ENCODE data around the gene SLC15A4.
"Not testable (repeated sequence)": the region's sequence is repeated elsewhere in the genome, so short reads cannot be mapped to it uniquely, and the experiment has no call there.

The SLC15A4 gene

DNA sequence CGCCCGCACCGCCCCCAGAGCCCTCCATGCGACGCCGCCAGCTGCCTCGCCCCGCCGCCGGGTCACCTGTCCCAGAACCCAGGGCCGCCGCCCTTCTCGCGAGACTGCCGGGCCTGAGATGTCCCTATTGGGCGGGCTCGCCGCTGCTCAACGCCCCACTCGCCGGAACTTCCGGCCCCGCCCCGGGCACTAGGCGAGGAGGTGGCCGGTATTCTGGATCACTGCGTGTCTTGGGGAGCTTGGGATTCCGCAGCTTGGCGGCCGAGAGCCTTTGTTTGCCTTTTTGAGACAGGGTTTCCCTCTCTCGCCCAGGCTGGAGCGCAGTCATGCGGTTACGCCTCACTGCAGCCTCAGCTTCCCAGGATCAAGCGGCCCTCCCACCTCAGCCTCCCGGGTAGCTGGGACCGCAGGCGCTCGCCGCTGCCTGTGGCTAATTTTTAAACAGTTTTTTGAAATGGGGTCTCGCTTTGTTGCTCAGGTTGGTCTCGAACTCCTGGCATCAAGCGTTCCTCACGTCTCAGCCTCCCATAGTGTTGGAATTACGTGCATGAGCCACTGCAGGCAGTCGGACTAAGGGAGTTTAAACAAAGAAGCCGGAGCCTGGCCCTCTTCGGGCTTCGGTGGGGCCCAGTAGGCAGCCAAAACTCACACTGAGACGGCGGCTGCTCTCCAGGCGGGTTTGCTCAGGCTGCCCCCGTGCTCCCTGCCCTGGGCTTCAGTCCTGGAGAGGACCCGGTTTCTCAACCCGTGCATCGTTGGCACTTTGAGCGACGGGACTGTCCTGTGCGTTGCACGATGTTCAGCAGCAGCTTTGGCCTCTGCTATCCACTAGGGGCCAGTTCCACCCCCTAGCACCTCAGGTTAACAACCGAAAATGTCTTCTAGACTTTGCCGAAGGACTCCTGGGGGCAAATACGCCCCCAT is at the start of gene SLC15A4:
Gene SLC15A4 (minus strand): TSS at position 43 of the 924 bp plus-strand sequence. CDS start 15 bp downstream, at position 28.
- peak; percentile 80 for DNase-seq (ENCODE audit: low read depth)

DNA sequence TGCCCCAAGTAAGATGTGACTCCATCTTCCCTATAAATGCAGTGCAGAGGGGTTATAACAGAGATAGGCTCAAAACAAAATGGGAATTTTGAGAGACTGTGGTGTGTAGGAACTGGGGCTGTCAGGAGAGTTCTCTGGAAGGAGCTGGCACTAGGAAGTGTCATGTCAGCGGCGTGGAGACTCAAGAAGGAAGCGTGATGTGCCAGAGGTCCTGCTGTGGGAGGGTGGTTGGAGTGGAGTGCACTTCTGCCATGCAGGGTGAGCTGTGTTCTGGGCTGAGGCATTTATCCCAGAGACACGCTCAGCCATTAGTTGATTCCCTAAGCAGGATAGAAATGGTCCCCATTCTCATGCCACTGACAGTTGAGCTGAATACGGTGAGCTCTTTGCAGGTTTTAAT is 48.5 kb upstream of the SLC15A4 start:
- no peak for DNase-seq (ENCODE audit: low read depth)

DNA sequence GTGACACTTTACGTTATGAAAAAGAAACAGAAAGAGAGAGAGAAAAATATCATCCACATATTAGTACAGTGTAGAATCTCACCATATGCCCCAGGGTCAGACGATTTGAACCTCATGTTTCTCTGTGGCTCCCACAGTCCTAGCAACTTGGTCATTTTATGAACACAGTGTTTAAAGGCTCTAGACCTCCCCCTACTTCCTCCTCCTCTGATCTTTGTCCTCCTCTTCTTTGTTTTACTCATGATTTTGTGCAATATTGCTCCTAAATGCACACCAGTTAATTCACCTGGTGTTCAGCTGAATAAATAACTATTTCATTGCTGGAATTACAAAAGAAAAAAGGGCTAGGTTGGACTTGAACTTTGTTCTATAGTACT is 47.7 kb upstream of the SLC15A4 start:
- DNase-seq (ENCODE audit: low read depth), result no peak

DNA sequence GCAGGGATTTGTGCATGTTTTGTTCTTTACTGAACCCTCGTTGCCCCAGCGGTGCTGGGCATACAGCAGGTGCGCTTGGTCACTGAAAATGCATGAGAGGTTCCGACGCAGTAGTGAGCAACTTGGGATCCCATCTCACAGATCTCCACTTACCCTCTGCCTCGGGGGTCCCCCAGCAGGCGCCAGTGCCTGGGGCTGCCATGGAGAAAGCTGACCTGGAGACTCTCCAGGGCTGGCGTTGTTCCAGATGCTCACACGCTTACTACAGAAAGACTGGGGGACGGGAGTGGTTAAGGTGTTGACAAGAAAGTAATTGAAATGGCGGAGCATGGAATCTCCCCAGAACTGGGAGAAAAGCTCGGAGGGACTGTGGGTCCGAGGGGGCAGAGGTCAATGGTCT is 43.7 kb upstream of the SLC15A4 start:
- no peak for DNase-seq (ENCODE audit: low read depth)

DNA sequence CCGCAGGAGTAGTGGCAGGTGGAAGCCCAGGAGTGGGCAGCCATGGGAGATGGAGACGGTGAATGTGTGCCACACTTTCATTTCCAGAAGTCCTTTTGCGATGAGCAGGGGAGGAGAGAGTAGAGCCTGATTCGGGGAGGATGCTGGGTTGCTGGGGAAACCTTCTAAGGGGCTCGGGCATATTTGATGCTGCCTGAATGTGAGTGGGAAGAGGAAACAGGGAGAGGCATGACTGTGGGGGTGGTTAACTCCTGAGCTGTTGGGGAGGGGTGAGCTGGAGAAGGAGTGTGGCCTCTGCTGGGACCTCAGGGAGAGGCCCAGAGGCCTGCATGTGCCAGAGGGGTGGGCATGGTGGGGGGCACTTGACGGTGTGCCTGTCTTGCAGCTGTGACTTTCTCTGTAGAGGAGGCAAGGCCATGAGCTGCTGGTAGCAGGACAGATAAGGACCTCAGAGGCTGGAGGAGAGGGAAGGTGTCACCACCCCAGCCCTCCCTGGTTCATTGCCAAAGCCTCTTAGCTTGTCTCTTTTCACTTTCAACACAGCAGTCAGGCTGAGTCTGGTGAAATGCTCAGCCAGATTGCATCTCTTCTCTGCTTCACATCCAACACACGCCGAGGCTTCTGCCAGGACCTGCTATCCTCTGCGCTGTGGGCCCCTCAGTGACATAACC is 40.9 kb upstream of the SLC15A4 start:
- no peak for DNase-seq (ENCODE audit: low read depth)

DNA sequence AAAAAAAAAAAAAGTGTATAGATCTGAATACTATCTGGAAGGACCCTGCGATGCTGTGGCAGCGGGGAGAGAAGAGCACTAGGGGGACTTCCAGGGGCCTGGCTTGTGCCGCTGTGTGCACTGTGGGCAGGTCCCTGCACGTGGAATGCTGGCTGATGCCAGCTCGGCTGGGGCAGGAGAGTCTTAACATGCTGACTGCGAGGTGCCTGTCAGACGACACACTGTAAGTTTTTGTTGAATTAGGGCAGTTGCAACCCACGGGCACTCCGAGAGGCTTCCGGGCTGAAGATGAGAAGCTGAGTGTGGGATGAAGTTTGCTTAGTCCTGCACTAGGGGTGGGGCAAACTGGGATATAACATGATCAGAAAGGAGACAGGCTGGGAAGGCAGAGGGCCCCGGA is 40.2 kb upstream of the SLC15A4 start:
- DNase-seq (ENCODE audit: low read depth), result no peak

DNA sequence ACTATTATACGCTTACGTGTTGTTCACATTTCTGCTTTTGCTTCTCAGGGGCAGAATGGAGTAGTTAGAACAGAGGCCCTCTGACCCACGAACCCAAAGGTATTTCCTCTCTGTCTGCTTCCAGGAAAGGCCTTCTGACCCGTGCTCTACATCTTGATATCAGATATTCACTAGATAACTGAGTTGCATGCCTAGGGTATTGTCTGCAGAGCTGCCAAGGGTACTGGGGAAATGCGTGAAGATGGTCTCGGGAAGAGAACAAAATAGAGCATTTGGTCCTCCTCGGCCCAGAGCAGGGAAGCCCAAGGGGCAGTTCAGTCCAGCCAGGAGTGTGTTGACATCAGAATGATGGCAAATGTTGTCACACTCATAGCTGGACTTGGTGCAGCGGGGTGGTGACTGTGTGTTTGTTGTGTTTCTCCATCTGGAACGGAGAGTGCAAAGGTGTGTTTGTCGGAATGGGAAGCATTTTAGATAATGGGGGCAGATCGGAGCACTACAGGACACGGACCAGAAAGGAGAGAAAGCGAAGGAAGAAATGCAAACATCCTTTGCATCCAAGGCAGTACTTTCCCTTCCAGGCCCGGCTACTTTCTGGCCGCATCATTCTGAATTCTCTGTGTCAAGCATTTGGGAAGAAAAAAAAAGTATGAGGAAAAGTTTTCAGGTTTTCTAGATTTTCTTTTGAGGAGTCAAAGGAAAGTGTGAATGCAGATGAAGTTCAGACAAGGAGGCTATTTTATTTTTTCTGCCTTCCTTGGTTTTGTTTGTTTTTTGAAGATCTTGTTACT is 37.7 kb upstream of the SLC15A4 start:
- DNase-seq (ENCODE audit: low read depth), result no peak

DNA sequence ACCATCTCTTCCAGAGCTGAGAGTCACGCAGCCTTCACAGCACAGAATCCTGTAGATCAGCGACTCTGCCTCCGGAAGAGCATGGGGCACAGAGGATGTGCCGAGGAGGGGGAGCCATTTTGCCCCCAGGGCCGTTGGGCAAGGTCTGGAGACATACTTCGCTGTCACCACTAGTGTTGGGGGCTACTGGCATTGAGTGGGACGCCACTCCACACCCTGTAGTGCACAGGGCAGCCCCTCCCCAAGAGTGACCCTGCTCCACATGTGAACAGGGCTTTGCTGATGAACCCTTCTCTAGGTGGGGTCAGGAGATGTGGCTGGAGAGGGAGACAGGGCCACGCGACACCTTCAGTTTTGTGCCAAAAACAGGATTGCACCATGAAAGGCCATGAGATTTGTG is 35.6 kb upstream of the SLC15A4 start:
- DNase-seq (ENCODE audit: low read depth), result no peak

DNA sequence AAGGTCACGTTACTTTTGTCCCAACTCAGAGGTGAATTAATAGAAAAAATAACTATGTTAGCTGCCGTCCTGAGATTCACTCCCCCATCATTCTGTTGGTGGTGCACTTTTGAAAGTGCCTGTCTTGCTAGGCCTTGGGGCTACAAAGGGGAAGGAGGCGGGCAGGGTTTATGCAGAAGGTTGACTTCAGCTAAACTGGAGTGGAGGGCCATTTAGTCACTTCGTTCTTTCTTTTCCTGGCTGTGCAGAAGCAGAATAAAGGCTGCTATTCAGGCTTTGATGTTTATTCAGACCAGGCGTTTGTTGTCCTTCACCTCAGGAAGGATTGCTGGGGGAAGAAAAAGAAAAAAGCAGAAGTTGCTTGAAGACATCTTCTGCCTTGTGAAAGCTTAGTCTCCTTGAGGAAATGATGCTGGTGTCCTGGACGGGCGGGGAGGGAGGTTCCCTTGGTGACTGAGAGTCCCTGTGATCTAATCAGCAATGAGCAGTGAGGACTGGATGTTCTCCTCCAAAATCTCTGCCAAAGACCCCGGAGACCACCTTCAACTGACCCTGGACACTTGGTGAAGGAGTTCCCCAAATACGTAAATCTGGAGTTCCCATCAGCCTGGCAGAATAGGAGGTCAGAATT is 33.5 kb upstream of the SLC15A4 start:
- DNase-seq (ENCODE audit: low read depth), result no peak

DNA sequence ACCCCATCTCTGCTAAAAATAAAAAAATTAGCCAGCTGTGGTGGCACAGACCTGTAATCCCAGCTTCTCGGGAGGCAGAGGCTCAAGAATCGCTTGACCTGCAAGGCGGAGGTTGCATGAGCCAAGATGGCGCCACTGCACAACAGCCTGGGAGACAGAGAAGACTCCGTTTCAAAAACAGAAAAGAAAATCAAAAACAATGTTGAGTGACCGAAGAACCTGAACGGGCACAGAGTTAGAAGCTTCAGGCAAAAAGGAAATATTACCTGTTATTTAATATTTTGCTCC is 33.0 kb upstream of the SLC15A4 start:
- DNase-seq (ENCODE audit: low read depth), result no peak

DNA sequence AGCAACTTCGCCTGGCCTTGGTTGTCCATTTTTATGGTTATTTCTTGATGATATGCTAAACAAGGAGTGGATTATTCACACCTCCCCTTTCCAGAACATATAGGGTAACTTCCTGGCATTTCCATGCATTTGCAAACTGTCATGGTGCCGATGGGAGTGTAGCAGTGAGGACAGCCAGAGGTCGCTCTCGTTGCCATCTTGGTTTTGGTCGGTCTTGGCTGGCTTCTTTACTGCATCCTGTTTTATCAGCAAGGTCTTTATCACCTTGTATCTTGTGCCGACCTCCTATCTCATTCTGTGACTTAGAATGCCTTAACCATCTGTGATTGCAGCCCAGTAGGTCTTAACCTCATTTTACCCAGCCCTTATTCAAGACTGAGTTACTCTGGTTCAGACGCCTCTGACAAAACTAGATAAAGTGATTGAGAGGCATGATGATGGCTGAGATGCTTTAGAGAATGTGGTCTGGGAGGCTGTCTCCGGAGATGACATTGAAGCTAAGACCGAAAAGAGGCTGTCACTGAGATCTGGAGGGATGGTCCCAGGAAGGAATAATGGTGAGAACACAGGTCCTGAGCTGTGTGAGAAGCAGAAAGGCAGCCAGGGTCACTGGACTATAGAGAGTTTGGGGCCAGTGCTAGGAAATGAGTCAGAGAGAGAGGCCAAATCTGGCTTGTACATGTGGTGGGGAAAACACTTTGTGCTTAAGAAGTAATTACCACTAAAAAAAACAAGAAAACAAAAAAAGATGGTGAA is 32.5 kb upstream of the SLC15A4 start:
- no peak for DNase-seq (ENCODE audit: low read depth)

DNA sequence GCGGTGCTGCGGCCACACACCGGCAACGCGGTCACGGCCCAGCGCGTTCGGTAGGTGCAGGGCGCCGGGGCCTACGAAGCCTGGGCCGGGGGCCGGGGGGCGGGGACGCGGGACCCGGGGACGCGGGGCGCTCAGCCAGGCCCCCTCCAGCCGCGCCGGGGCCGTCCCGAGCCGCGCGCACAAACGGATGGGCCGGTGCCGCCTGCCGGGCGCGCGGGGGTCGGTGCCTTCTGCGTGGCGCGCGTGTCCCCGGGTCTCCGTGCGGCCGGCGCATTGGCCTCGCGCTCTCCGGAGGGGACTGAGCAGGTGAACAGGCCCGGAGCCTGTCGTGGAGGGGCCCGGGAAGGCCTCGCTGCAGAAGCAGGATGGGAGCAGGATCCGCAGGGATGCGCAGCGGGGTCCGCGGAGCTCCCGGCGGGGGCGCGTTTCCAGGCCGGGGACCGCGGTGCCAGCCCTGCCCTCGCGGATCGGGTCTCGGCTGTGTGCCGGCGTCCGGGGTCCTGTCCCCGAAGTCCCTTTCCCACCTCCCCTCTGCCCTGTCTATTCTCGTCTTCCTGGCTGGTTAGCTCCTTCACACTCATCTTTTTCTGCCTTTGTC is 29.9 kb upstream of the SLC15A4 start:
- no peak for DNase-seq (ENCODE audit: low read depth)

DNA sequence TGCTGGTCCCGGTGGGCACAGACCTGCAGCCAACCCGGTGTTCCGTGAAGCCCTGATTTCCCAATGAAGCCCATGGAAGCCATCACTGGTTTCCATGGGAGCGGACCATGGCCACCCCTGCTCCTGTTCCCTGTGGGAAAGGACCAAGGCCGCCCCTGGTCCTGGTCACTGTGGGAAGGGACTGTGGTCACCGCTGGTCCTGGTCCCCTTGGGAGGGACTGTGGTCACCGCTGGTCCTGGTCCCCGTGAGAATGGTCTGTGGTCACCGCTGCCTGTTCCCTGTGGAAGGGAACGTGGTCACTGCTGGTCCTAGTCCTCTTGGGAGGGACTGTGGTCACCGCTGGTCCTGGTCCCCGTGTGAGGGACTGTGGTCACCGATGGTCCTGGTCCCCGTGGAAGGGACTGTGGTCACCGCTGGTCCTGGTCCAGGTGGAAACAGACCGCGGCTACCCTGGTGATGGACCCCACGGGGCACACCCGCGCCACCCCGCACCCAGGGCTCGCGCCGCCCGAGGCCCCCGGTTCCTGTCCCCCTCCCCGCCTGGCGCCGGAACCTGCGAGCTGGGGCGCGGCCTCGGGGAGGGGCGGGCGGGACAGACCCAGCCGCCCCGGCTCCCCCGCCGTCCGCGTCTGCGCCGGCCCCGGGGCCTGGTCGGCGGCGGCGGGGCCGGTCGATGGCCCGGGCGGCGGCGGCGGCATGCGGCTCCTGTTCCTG is 29.3 kb upstream of the SLC15A4 start, which contains the start of gene GLT1D1:
Gene GLT1D1 (plus strand): TSS at position 594 of the 715 bp plus-strand sequence. CDS start 104 bp downstream, at position 698.
- DNase-seq (ENCODE audit: low read depth), result no peak

DNA sequence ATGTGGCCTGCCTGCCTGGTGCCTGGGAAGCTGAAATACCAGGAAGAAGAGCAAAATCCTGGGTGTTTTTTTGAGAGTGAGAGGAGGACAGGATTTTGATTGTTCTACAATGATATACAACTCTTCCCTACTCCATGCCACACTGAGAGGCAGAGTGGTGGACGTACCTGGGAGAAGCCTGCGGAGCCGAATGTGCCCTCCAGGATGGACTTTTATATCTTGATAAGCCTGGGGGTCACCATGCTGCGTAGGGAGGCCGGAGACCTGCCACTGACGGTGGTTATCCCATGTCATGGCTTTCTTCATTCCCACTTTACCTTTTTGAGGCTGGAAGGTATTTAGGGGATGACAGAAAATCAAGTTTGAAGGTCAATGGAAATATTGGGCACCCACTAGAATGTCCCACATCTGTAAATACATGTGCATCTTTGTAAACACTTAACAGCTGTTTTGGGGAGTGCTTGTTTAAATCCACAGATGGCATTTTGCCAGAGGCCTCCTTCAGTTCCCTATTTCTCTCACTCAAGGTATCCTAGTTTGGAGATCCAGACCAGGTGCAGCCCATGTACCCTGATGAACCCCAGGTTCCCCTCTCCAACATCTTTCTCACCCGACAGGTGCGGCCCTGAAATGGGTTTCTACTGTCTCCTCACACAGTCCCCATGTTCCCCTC is 28.4 kb upstream of the SLC15A4 start:
- DNase-seq (ENCODE audit: low read depth), result no peak

DNA sequence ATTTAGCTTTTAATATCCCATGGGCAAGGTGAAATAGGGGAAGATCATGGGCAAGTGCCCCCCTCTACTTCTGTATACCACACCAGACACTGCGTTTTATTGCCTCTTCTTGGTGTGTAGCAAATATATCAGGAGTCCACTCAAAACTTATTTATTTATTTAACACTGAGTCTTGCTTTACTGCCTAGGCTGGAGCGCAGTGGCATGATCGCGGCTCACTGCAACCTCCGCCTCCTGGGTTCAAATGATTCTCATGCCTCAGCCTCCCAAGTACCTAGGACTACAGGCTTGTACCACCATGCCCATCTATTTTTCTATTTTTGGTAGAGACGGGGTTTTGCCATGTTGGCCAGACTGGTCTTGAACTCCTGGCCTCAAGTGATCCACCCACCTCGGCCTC is 27.7 kb upstream of the SLC15A4 start:
- DNase-seq (ENCODE audit: low read depth), result not testable (repeated sequence)

DNA sequence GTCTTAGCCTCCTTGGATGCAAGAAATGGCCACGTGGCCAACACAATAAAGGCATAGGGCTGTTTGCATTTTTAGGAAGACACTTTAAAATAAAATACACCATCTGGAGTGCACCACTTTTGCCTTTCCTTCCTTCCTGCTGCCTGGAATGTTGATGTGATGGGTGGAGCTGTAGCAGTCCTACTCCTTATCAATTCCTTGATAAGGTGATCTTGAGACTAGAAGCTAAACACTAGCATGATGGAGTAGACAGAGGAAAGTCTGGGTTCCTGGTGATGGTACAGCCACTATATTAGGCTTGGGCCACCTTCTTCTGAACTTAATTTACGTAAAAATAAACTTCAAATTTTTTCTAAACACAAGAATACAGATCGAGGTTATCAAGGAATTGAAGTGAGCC is 26.6 kb upstream of the SLC15A4 start:
- DNase-seq (ENCODE audit: low read depth), result no peak

DNA sequence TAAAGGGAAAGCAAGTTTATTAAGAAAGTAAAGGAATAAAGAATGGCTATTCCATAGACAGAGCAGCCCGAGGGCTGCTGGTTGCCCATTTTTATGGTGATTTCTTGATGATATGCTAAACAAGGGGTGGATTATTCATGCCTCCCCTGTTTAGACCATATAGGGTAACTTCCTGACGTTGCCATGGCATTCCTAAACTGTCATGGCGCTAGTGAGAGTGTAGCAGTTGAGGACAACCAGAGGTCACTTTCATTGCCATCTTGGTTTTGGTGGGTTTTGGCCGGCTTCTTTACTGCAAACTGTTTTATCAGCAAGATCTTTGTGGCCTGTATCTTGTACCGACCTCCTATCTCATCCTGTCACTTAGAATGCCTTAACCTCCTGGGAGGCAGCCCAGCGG is 26.0 kb upstream of the SLC15A4 start:
- not testable (repeated sequence) for DNase-seq (ENCODE audit: low read depth)

DNA sequence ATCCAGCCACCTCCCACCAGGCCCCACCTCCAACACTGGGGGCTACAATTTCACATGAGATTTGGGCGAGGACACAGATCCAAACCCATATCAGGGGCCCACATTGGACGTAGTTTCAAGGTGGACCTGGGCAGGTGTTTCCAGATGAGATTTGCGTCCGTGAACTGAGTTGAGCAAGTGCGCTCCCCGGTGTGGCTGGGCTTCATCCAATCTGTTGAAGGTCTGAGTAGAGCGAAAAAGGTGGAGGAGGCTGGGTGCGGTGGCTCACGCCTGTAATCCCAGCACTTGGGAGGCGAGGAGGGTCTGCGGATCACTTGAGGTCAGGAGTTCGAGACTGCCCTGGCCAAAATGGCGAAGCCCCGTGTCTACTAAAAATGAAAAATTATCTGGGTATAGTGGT is 24.6 kb upstream of the SLC15A4 start:
- no peak for DNase-seq (ENCODE audit: low read depth)

DNA sequence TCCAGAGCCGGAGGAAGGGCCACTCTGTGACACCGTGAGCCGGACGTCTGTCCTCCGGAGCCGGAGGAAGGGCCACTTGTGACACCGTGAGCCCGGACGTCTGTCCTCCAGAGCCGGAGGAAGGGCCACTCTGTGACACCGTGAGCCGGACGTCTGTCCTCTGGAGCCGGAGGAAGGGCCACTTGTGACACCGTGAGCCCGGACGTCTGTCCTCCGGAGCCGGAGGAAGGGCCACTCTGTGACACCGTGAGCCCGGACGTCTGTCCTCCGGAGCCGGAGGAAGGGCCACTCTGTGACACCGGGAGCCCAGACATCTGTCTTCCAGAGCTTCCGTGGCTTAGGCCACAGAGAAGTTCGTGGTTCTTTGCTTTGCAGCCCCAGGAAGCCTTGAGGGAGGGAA is 22.9 kb upstream of the SLC15A4 start:
- not testable (repeated sequence) for DNase-seq (ENCODE audit: low read depth)
